Caco-2 (cell line): ENCODE results near the gene LMO7. TPM values are rescaled to one million over a fixed set of nuclear protein-coding genes. Genes with fewer than 3 reads are reported as not detected.

Experiments
- BruUV-seq: library from RNA; stranded (reverse); fragments of 400-500 nt; replicated peaks from 2 replicates; lab custom pipeline; 2021; lab: Mats Ljungman, UMichigan
- CTCF ChIA-PET: fragments of 300-600 bp; sonication (Branson Sonifier 250); formaldehyde crosslinking; loops from one replicate; lab custom pipeline; 2022; ENCODE audit warnings: antibody characterized with exemption; lab: Charles Lee
- POLR2A ChIA-PET: fragments of 300-600 bp; sonication (Branson Sonifier 250); formaldehyde crosslinking; loops from one replicate; lab custom pipeline; 2022; ENCODE audit warnings: antibody characterized with exemption; lab: Charles Lee
- DNase-seq, 2 experiments: peaks; one replicate each; pipeline versions ENCODE4 v3.0.0 to v3.0.0-alpha.2; 2020 to 2022
- H3K27me3 ChIP-seq: replicated peaks from 2 replicates; pipeline ENCODE4 v1.6.0; 2011; ENCODE audit warnings: low read length; ENCODE audit not compliant: control insufficient read depth, insufficient read depth
- H3K36me3 ChIP-seq: 2 replicates; pipeline ENCODE4 v1.5.1; 2011; ENCODE audit warnings: low read length; ENCODE audit not compliant: control insufficient read depth, insufficient read depth
- H3K4me1 ChIP-seq: fragments of 250-450 bp; sonication (Bioruptor Pico); 2 replicates; pipeline ENCODE4 v1.5.1; 2020; ENCODE audit warnings: mild to moderate bottlenecking
- H3K4me3 ChIP-seq: 2 replicates; pipeline ENCODE4 v1.5.1; 2011; ENCODE audit warnings: low read depth, mild to moderate bottlenecking, control low read depth, low read length
- H3K9me3 ChIP-seq: fragments of 250-450 bp; sonication (Bioruptor Pico); 2 replicates; pipeline ENCODE4 v1.5.1; 2020; ENCODE audit warnings: mild to moderate bottlenecking, moderate library complexity
- H3K27ac Mint-ChIP-seq: one replicate; pipeline ENCODE4 v1.8.0; 2022; ENCODE audit warnings: mixed read lengths; ENCODE audit not compliant: unreplicated experiment
- H3K27me3 Mint-ChIP-seq: one replicate; pipeline ENCODE4 v1.8.0; 2022; ENCODE audit warnings: mixed read lengths; ENCODE audit not compliant: insufficient read depth, unreplicated experiment
- H3K36me3 Mint-ChIP-seq: one replicate; pipeline ENCODE4 v1.8.0; 2022; ENCODE audit warnings: mild to moderate bottlenecking, mixed read lengths; ENCODE audit not compliant: insufficient read depth, unreplicated experiment
- H3K4me1 Mint-ChIP-seq: one replicate; pipeline ENCODE4 v1.8.0; 2022; ENCODE audit warnings: low read depth, mixed read lengths; ENCODE audit not compliant: unreplicated experiment
- H3K4me3 Mint-ChIP-seq: one replicate; pipeline ENCODE4 v1.8.0; 2022; ENCODE audit warnings: mild to moderate bottlenecking, moderate library complexity, mixed read lengths; ENCODE audit not compliant: unreplicated experiment
- H3K9me3 Mint-ChIP-seq: one replicate; pipeline ENCODE4 v1.8.0; 2022; ENCODE audit warnings: mixed read lengths; ENCODE audit not compliant: unreplicated experiment
- CTCF ChIP-seq, 2 experiments: fragments of 200-600 bp in 1 of 2; IDR thresholded peaks; 1 replicate in 1 of 2; 2 replicates in 1 of 2; pipeline versions ENCODE4 v1.5.1 to v1.8.0; 2011 to 2022; ENCODE audit warnings: antibody characterized with exemption in 1 of 2, control low read depth in 1 of 2, inconsistent platforms in 1 of 2, low read depth in 1 of 2, low read length in 1 of 2, mild to moderate bottlenecking in 1 of 2, moderate library complexity in 1 of 2; ENCODE audit not compliant: insufficient read depth in 1 of 2, severe bottlenecking in 1 of 2, unreplicated experiment in 1 of 2
- intact Hi-C: fragments of 100-400 bp; cut with micrococcal nuclease; formaldehyde crosslinking; loops from one replicate; pipeline ENCODE4 v1.10.0; 2022; ENCODE audit not compliant: unreplicated experiment
- total RNA-seq: library from RNA; stranded (reverse); gene quantifications from 2 replicates; pipeline ENCODE4 v1.2.3, GENCODE V29; 2022

LMO7 gene
- total RNA-seq, 1 experiment from 2014 or later = 209 TPM

- Mint-ChIP-seq H3K9me3 (no peaks in the 10 kb centered on the region), H3K27me3 (no peaks in the 10 kb centered on the region), H3K36me3 (peaks cover 44% of the 10 kb centered on the region), H3K27ac (no peak overlapping the region), H3K4me1 (no peaks in the 10 kb centered on the region), H3K4me3 (no peak overlapping the region)
- H3K9me3 ChIP-seq = no peaks in the 10 kb centered on the region
- H3K4me1 ChIP-seq = peaks cover 7% of the 10 kb centered on the region
- no peak for TF ChIP-seq CTCF (IDR thresholded peaks at IDR 0.05; ENCODE audit: insufficient read depth in 1 of 2, low read depth in 1 of 2, low read length in 1 of 2, severe bottlenecking in 1 of 2, unreplicated experiment in 1 of 2)
- H3K4me3 ChIP-seq = no peak overlapping the region
- no TSS peak for BruUV-seq
- H3K27me3 ChIP-seq = no peaks in the 10 kb centered on the region
- intact Hi-C loops = no loop called here
- ChIA-PET CTCF (no interaction called here), POLR2A (no interaction called here)
- no peak for DNase-seq
- peaks cover 2% of the 10 kb centered on the region for H3K36me3 ChIP-seq
These were observed 182.8 kb downstream of the LMO7 start for GRCh38 chr13:75818968-75819225.

GRCh38 chr13:75825161-75825560, 189.0 kb downstream of the LMO7 start:
- BruUV-seq = no TSS peak
- intact Hi-C loops = no loop called here
- Mint-ChIP-seq H3K27me3 (no peaks in the 10 kb centered on the region), H3K36me3 (peaks cover 74% of the 10 kb centered on the region), H3K9me3 (no peaks in the 10 kb centered on the region), H3K4me1 (peaks cover 10% of the 10 kb centered on the region), H3K27ac (no peak overlapping the region), H3K4me3 (no peak overlapping the region)
- POLR2A ChIA-PET = no interaction called here
- Histone ChIP-seq H3K9me3 (no peaks in the 10 kb centered on the region), H3K4me3 (no peak overlapping the region), H3K36me3 (peaks cover 4% of the 10 kb centered on the region), H3K27me3 (no peaks in the 10 kb centered on the region), H3K4me1 (peaks cover 8% of the 10 kb centered on the region)
- DNase-seq = no peak
- CTCF ChIA-PET = no interaction called here
- no peak for TF ChIP-seq CTCF (IDR thresholded peaks at IDR 0.05; ENCODE audit: insufficient read depth in 1 of 2, low read depth in 1 of 2, low read length in 1 of 2, severe bottlenecking in 1 of 2, unreplicated experiment in 1 of 2)

GRCh38 chr13:75825594-75825993, 189.5 kb downstream of the LMO7 start:
- H3K4me3 ChIP-seq = no peak overlapping the region
- no peaks in the 10 kb centered on the region for H3K9me3 Mint-ChIP-seq
- ChIA-PET CTCF (no interaction called here), POLR2A (no interaction called here)
- H3K27me3 ChIP-seq = no peaks in the 10 kb centered on the region
- H3K9me3 ChIP-seq = no peaks in the 10 kb centered on the region
- H3K4me1 ChIP-seq = peaks cover 8% of the 10 kb centered on the region
- BruUV-seq = no TSS peak
- H3K4me1 Mint-ChIP-seq = peaks cover 10% of the 10 kb centered on the region
- no peaks in the 10 kb centered on the region for H3K27me3 Mint-ChIP-seq
- intact Hi-C loops = no loop called here
- peaks cover 4% of the 10 kb centered on the region for H3K36me3 ChIP-seq
- TF ChIP-seq CTCF (IDR thresholded peaks at IDR 0.05; ENCODE audit: insufficient read depth in 1 of 2, low read depth in 1 of 2, low read length in 1 of 2, severe bottlenecking in 1 of 2, unreplicated experiment in 1 of 2) = no peak
- peaks cover 71% of the 10 kb centered on the region for H3K36me3 Mint-ChIP-seq
- H3K4me3 Mint-ChIP-seq = no peak overlapping the region
- no peak overlapping the region for H3K27ac Mint-ChIP-seq
- DNase-seq = no peak
